ENCODE results near the gene FBXO41.

The FBXO41 gene

GRCh38 chr2:73257425-73258125 lies 26.7 kb downstream of the FBXO41 start:
- no peak for TF ChIP-seq CTCF (IDR thresholded peaks at IDR 0.05)

GRCh38 chr2:73257021-73257420 lies 27.3 kb downstream of the FBXO41 start:
- no peak for TF ChIP-seq CTCF (IDR thresholded peaks at IDR 0.05)

GRCh38 chr2:73256618-73256922 lies 27.7 kb downstream of the FBXO41 start:
- no peak for TF ChIP-seq CTCF (IDR thresholded peaks at IDR 0.05)

GRCh38 chr2:73255907-73256617 lies 28.2 kb downstream of the FBXO41 start:
- no peak for TF ChIP-seq CTCF (IDR thresholded peaks at IDR 0.05)

- no peak for TF ChIP-seq CTCF (IDR thresholded peaks at IDR 0.05)
Measured at GRCh38 chr2:73255007-73255644, 29.2 kb downstream of the FBXO41 start.

- no peak for TF ChIP-seq CTCF (IDR thresholded peaks at IDR 0.05)
Measured at GRCh38 chr2:73254343-73255006, 29.8 kb downstream of the FBXO41 start.

- no peak for TF ChIP-seq CTCF (IDR thresholded peaks at IDR 0.05)
Measured at GRCh38 chr2:73253901-73254300, 30.4 kb downstream of the FBXO41 start.

Measured in LNCAP (cell line).